Stimulated activated naive B cell treated with anti-CD40 and anti-IgM and Interleukin-4, amounts not matched to agents 10 μg/mL and 1 μg/mL and 100 μg/mL, for 72 hours (primary cell): Measurements from ENCODE around the gene CRYBG1.
"Not testable (repeated sequence)": the region's sequence is repeated elsewhere in the genome, so short reads cannot be mapped to it uniquely, and the experiment has no call there.

Experiments used
- ATAC-seq, 2 donors: fragments of 150-1000 bp; cut with Tn5 transposase; replicated peaks; 2 replicates each; pipeline ENCODE4 v1.10.0; 2021; ENCODE audit warnings: moderate library complexity in 1 of 2
- DNase-seq: peaks from one replicate; pipeline ENCODE4 v3.0.0; 2021
- H3K27ac Mint-ChIP-seq: one replicate; pipeline ENCODE4 v1.8.0; 2022; ENCODE audit warnings: mild to moderate bottlenecking, mixed read lengths
- H3K27me3 Mint-ChIP-seq, 2 donors: one replicate each; pipeline ENCODE4 v1.8.0; 2022; ENCODE audit warnings: mixed read lengths in 2 of 2
- H3K36me3 Mint-ChIP-seq, 2 donors: one replicate each; pipeline ENCODE4 v1.8.0; 2022; ENCODE audit warnings: mixed read lengths in 2 of 2, mild to moderate bottlenecking in 1 of 2
- H3K4me1 Mint-ChIP-seq, 2 donors: one replicate each; pipeline ENCODE4 v1.8.0; 2022; ENCODE audit warnings: mixed read lengths in 2 of 2, mild to moderate bottlenecking in 1 of 2
- H3K4me3 Mint-ChIP-seq, 2 donors: one replicate each; pipeline ENCODE4 v1.8.0; 2022; ENCODE audit warnings: mild to moderate bottlenecking in 2 of 2, mixed read lengths in 2 of 2, moderate library complexity in 1 of 2
- H3K9me3 Mint-ChIP-seq, 2 donors: one replicate each; pipeline ENCODE4 v1.8.0; 2022; ENCODE audit warnings: mixed read lengths in 2 of 2, mild to moderate bottlenecking in 1 of 2

The CRYBG1 gene

DNA sequence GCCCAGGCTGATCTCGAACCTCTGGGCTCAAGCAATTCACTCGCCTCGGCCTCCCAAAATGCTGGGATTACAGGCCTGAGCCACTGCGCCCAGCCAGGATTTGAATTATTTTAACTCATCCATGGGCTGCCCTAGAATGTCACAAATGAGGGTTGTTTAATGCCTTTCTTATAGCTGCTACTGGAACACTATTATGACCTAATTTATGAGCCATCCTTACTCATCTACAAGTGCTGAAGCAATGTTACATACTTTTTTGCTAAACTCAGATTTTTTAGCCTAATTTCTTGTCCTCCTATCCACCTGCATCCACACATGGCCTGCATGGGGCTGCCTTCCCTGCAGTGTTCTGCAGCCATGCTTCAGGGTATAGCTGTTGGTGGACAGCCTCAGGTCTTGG, 208.9 kb downstream of the CRYBG1 start:
- Mint-ChIP-seq H3K4me3 (no peak overlapping the region), H3K36me3 (peaks cover 7 to 14% of the 10 kb centered on the region in 2 donors), H3K4me1 (peaks cover 0 to 5% of the 10 kb centered on the region in 2 donors), H3K9me3 (no peaks in the 10 kb centered on the region), H3K27ac (no peak overlapping the region), H3K27me3 (no peaks in the 10 kb centered on the region)
- ATAC-seq (no peak), DNase-seq (no peak)

DNA sequence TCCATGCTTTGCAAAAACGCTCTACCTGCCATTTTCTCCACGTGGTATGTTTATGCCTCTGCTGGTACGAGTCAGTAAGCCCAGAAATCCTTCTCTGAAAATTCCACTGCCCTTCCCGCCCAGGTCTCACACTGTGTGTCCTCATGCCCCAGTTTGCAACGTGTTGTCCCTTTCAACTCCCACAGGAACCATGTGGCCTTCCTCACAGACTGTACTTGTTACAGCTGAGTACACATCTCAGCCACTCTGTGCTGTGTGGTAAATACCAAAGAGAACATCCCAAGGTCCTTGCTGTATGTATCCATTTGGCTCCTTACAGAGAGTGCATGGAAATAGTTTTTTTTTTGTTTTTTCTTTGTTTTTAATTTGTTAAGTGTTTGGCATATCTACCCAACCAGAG, 211.9 kb downstream of the CRYBG1 start:
- ATAC-seq, result no peak
- DNase-seq, result no peak
- H3K4me3 Mint-ChIP-seq, result no peak overlapping the region
- no peaks in the 10 kb centered on the region for H3K27me3 Mint-ChIP-seq
- H3K4me1 Mint-ChIP-seq, result peaks cover 5 to 8% of the 10 kb centered on the region in 2 donors
- H3K36me3 Mint-ChIP-seq, result peaks cover 20 to 29% of the 10 kb centered on the region in 2 donors
- H3K27ac Mint-ChIP-seq, result peak overlapping the region; percentile 63
- H3K9me3 Mint-ChIP-seq, result no peaks in the 10 kb centered on the region

DNA sequence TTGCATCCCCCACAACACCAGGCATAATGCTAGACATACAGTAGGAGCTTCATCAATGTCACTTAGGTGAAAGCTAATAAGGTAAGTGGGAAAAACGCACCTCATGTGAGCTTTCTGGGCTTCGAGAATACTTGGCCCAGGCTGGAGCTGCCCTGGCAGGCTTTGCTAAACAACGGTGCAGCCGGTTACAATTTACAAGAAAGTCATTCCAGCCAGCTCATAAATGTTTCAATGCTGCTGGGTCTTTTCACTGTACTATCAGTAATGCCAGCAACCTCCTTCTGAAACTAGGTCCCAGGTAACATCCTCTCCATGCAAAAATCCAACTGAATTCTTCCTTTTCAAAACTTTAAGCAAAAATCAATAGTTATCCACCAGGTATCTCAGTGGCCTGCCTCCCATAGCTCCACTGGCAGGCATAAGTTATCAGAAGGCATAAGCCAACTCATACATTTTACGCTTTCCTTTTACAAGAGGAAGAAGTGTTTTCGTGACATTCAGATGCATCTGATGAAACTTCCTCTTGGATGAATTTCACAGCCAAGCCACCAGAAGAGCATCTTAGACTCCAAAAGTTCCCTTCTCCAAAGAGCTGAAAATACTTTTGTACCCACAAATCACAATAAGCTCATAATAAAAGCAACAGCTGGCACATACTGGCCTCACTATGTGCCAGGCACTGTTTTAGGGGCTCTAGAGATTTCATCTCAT, 212.5 kb downstream of the CRYBG1 start:
- H3K4me1 Mint-ChIP-seq, result peaks cover 5 to 8% of the 10 kb centered on the region in 2 donors
- ATAC-seq (no peak), DNase-seq (no peak)
- no peak overlapping the region for H3K4me3 Mint-ChIP-seq
- H3K27ac Mint-ChIP-seq, result peak overlapping the region; percentile 67
- H3K36me3 Mint-ChIP-seq, result peaks cover 20 to 27% of the 10 kb centered on the region in 2 donors
- no peaks in the 10 kb centered on the region for H3K27me3 Mint-ChIP-seq
- no peaks in the 10 kb centered on the region for H3K9me3 Mint-ChIP-seq

DNA sequence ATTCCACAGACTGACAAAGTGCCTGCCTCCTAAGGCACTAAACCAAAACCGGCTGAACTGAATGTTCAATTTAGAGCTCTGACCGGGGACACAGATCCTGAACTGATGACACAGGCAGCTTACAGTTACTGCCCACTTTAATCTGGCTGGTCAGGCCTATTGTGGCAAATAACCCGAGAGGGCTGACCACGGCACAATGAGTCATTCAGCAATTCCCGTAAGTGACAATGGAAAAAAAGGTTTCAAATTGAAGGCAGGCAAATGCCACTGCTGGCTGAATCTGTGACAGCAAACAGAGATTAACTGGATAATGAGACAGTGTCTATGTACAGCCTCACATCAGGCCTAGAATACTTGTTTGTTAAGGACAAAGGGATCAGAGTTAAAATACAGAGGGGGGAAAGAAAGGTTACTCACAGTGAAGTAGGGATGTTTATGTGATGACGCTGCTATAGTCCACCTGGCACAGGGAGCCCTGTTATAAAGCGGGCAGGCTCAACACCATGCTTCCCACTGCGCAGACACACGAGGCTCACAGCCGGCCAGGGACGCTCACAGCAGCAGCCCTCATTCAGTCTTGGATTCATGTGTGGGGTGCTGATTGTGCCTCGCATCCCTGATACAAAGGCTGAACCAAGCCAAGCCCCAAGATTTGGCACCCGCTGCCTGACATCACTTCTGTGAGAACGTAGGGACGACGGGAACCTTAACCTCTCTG, 214.4 kb downstream of the CRYBG1 start:
- DNase-seq (no peak), ATAC-seq (no peak)
- Mint-ChIP-seq H3K27ac (no peak overlapping the region), H3K4me3 (no peak overlapping the region), H3K36me3 (peaks cover 17 to 29% of the 10 kb centered on the region in 2 donors), H3K4me1 (peaks cover 5 to 8% of the 10 kb centered on the region in 2 donors), H3K27me3 (no peaks in the 10 kb centered on the region), H3K9me3 (no peaks in the 10 kb centered on the region)

- DNase-seq (no peak), ATAC-seq (no peak)
- Mint-ChIP-seq H3K27me3 (no peaks in the 10 kb centered on the region), H3K4me1 (peaks cover 4 to 5% of the 10 kb centered on the region in 2 donors), H3K36me3 (peaks cover 21 to 34% of the 10 kb centered on the region in 2 donors), H3K9me3 (no peaks in the 10 kb centered on the region), H3K27ac (no peak overlapping the region), H3K4me3 (no peak overlapping the region)
These were observed 218.8 kb downstream of the CRYBG1 start for GRCh38 chr6:106579281-106579680.

GRCh38 chr6:106581468-106581867, 221.0 kb downstream of the CRYBG1 start:
- no peak overlapping the region for H3K4me3 Mint-ChIP-seq
- no peak overlapping the region for H3K27ac Mint-ChIP-seq
- ATAC-seq, result no peak
- H3K4me1 Mint-ChIP-seq, result no peaks in the 10 kb centered on the region
- no peaks in the 10 kb centered on the region for H3K27me3 Mint-ChIP-seq
- H3K36me3 Mint-ChIP-seq, result peaks cover 8 to 28% of the 10 kb centered on the region in 2 donors
- no peak for DNase-seq
- H3K9me3 Mint-ChIP-seq, result no peaks in the 10 kb centered on the region

GRCh38 chr6:106586815-106587415, 226.4 kb downstream of the CRYBG1 start:
- H3K4me1 Mint-ChIP-seq, result peaks cover 0 to 3% of the 10 kb centered on the region in 2 donors
- no peaks in the 10 kb centered on the region for H3K27me3 Mint-ChIP-seq
- no peak overlapping the region for H3K4me3 Mint-ChIP-seq
- DNase-seq, result no peak
- no peak for ATAC-seq
- peaks cover 16 to 44% of the 10 kb centered on the region in 2 donors for H3K36me3 Mint-ChIP-seq
- H3K27ac Mint-ChIP-seq, result no peak overlapping the region
- H3K9me3 Mint-ChIP-seq, result peaks cover 2 to 4% of the 10 kb centered on the region in 2 donors

- DNase-seq, H3K4me3 Mint-ChIP-seq, ATAC-seq, H3K4me1 Mint-ChIP-seq, H3K27ac Mint-ChIP-seq, H3K9me3 Mint-ChIP-seq, H3K27me3 Mint-ChIP-seq: not testable (repeated sequence)
- H3K36me3 Mint-ChIP-seq, result peaks cover 12 to 41% of the 10 kb centered on the region in 2 donors
These were observed 228.4 kb downstream of the CRYBG1 start for GRCh38 chr6:106588937-106589336.

GRCh38 chr6:106591111-106591825, 230.8 kb downstream of the CRYBG1 start:
- no peaks in the 10 kb centered on the region for H3K27me3 Mint-ChIP-seq
- peaks cover 2 to 4% of the 10 kb centered on the region in 2 donors for H3K9me3 Mint-ChIP-seq
- ATAC-seq, result no peak
- H3K4me3 Mint-ChIP-seq, result no peak overlapping the region
- H3K36me3 Mint-ChIP-seq, result peaks cover 14 to 40% of the 10 kb centered on the region in 2 donors
- no peak for DNase-seq
- peaks cover 0 to 3% of the 10 kb centered on the region in 2 donors for H3K4me1 Mint-ChIP-seq
- H3K27ac Mint-ChIP-seq, result no peak overlapping the region

DNA sequence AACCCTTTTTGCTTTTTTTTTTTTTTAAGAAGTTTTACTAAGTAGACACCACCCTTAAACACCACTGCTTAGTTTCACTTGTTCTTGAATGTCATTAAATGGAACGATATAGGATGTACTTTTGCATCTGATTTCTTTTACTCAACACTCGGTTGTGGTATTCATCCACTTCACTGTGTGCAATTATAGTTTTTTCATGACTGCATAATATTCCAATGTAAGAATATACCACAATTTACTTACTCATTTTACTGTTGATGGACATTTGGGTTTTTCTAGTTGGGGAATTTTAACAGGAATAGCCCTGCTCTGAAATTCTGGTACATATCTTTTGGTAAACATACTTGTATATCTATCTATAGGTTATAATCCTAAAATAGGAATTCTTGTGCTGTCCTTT, 238.9 kb downstream of the CRYBG1 start:
- H3K36me3 Mint-ChIP-seq, result peaks cover 22 to 32% of the 10 kb centered on the region in 2 donors
- H3K4me1 Mint-ChIP-seq, result peaks cover 0 to 8% of the 10 kb centered on the region in 2 donors
- ATAC-seq (no peak), DNase-seq (no peak)
- no peak overlapping the region for H3K27ac Mint-ChIP-seq
- H3K4me3 Mint-ChIP-seq, result no peak overlapping the region
- H3K27me3 Mint-ChIP-seq, result no peaks in the 10 kb centered on the region
- peaks cover 0 to 4% of the 10 kb centered on the region in 2 donors for H3K9me3 Mint-ChIP-seq

DNA sequence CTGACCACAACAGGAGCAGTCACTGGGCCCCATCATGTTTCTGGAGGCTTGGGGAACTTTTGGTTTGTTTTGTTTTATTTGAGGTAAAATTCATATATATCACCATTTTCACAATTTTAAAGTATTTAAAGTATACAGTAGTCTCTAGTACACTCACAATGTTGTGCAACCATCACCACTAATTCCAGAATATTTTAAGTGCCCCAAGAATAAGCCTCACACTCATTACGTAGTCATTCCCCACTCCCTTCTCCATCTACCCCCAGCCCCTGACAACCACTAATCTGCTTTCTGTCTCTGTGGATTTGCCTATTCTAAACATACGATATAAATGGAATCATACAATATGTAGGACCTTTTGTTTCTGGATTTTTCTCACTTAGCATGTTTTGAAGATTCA, 239.8 kb downstream of the CRYBG1 start:
- no peak for DNase-seq
- ATAC-seq, result no peak
- Mint-ChIP-seq H3K4me3 (no peak overlapping the region), H3K4me1 (peaks cover 4 to 13% of the 10 kb centered on the region in 2 donors), H3K9me3 (peaks cover 0 to 4% of the 10 kb centered on the region in 2 donors), H3K27me3 (no peaks in the 10 kb centered on the region), H3K27ac (no peak overlapping the region), H3K36me3 (peaks cover 19 to 34% of the 10 kb centered on the region in 2 donors)

- ATAC-seq, result peak; percentile 85 to 88
- no peak overlapping the region for H3K27ac Mint-ChIP-seq
- H3K9me3 Mint-ChIP-seq, result peaks cover 0 to 4% of the 10 kb centered on the region in 2 donors
- H3K27me3 Mint-ChIP-seq, result no peaks in the 10 kb centered on the region
- H3K36me3 Mint-ChIP-seq, result peaks cover 7 to 21% of the 10 kb centered on the region in 2 donors
- peak; percentile 28 for DNase-seq
- peaks cover 20 to 40% of the 10 kb centered on the region in 2 donors for H3K4me1 Mint-ChIP-seq
- H3K4me3 Mint-ChIP-seq, result no peak overlapping the region
These were observed 247.7 kb downstream of the CRYBG1 start for GRCh38 chr6:106608080-106608668.

GRCh38 chr6:106609699-106610098, 249.2 kb downstream of the CRYBG1 start:
- H3K36me3 Mint-ChIP-seq, result peaks cover 11 to 23% of the 10 kb centered on the region in 2 donors
- H3K4me3 Mint-ChIP-seq, result no peak overlapping the region
- H3K27ac Mint-ChIP-seq, result no peak overlapping the region
- no peaks in the 10 kb centered on the region for H3K27me3 Mint-ChIP-seq
- peak; percentile 55 to 66 for ATAC-seq
- peaks cover 0 to 4% of the 10 kb centered on the region in 2 donors for H3K9me3 Mint-ChIP-seq
- peaks cover 29 to 45% of the 10 kb centered on the region in 2 donors for H3K4me1 Mint-ChIP-seq
- peak; percentile 17 for DNase-seq

DNA sequence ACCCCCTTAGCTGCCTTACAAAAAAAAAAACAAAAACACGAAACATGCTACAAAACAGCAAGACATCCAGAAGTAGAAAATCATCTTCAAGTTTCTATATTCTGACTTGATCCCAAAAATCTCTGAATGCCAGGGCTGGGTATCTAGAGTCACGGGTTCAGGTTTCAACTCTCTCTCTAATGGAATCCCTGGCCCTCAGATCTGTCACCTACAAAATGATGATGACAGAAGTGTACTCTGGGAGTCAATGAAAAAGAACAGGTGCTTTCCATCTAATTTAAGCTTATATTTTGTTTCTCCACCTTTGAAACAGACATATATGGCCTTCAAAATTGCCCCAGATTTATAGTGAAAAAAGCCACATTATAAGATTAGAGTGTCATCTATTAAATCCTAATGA, 250.5 kb downstream of the CRYBG1 start:
- no peak for DNase-seq
- Mint-ChIP-seq H3K36me3 (peaks cover 8 to 18% of the 10 kb centered on the region in 2 donors), H3K4me1 (peaks cover 30 to 51% of the 10 kb centered on the region in 2 donors), H3K27ac (no peak overlapping the region), H3K9me3 (peaks cover 0 to 4% of the 10 kb centered on the region in 2 donors), H3K27me3 (no peaks in the 10 kb centered on the region), H3K4me3 (no peak overlapping the region)
- no peak for ATAC-seq
